Esophagus muscularis mucosa (tissue), 4 donors: ENCODE results near the gene ALPK3. TPM values are rescaled to one million over a fixed set of nuclear protein-coding genes. Genes with fewer than 3 reads are reported as not detected.
A peak's percentile ranks its signal among the peaks of the same experiment; 100 is the strongest.

Source experiments
- DNase-seq: peaks from one replicate; pipeline ENCODE4 v3.0.0-alpha.2; 2017; ENCODE audit errors: extremely low spot score
- H3K27ac ChIP-seq, 4 donors: fragments of 200-600 bp; sonication (generic); replicated peaks in 1 of 4; 1 replicate in 3 of 4; 2 replicates in 1 of 4; pipeline ENCODE4 v1.5.1; 2016 to 2019; ENCODE audit warnings: mild to moderate bottlenecking in 1 of 4
- H3K27me3 ChIP-seq, 4 donors: fragments of 200-600 bp; sonication (generic); one replicate each; pipeline versions ENCODE4 v1.5.1 to v1.6.0; 2016 to 2019
- H3K36me3 ChIP-seq, 4 donors: fragments of 200-600 bp; sonication (generic); one replicate each; pipeline ENCODE4 v1.5.1; 2016 to 2019
- H3K4me1 ChIP-seq, 4 donors: fragments of 200-600 bp; sonication (generic); one replicate each; pipeline ENCODE4 v1.5.1; 2016 to 2019
- H3K4me3 ChIP-seq, 4 donors: fragments of 200-600 bp; sonication (generic); 1 replicate in 2 of 4; 2 replicates in 2 of 4; pipeline ENCODE4 v1.5.1; 2016 to 2019; ENCODE audit warnings: mild to moderate bottlenecking in 4 of 4, moderate library complexity in 1 of 4
- H3K9me3 ChIP-seq, 4 donors: fragments of 200-600 bp; sonication (generic); 1 replicate in 3 of 4; 2 replicates in 1 of 4; pipeline ENCODE4 v1.5.1; 2016 to 2019
- EP300 ChIP-seq: sonication (generic); formaldehyde crosslinking; IDR thresholded peaks from one replicate; pipeline ENCODE4 v1.6.1; 2017; ENCODE audit warnings: antibody characterized with exemption
- POLR2A ChIP-seq: fragments of 450-650 bp; IDR thresholded peaks from one replicate; pipeline ENCODE4 v1.6.1; 2017; ENCODE audit warnings: antibody characterized with exemption, moderate library complexity, mild to moderate bottlenecking, low read depth
- POLR2AphosphoS5 ChIP-seq, 2 donors: sonication (generic); formaldehyde crosslinking; IDR thresholded peaks; one replicate each; pipeline ENCODE4 v1.6.1; 2017; ENCODE audit warnings: antibody characterized with exemption in 2 of 2
- WGBS: methylation state at CpG from one replicate; pipeline ENCODE4 v1.1.5; 2018; 5-methylcytosine and 5-hydroxymethylcytosine counted together
- intact Hi-C: fragments of 100-400 bp; cut with DNase I; formaldehyde crosslinking; loops from one replicate; pipeline ENCODE4 v1.15.1; 2023
- total RNA-seq, 4 donors: library from RNA; depleted of rRNA; stranded (reverse); fragments of >200 nt; gene quantifications; one replicate each; pipeline versions ENCODE4 v1.1.0 to v1.2.1, GENCODE V29; 2016
- TF ChIP-seq, protein P1 (sequence below), 3 experiments: fragments of 200-600 bp in 2 of 3; fragments of 450-650 bp in 1 of 3; sonication (generic) in 2 of 3; IDR thresholded peaks; one replicate each; pipeline ENCODE4 v1.5.1; 2017 to 2019; ENCODE audit warnings: antibody characterized with exemption in 3 of 3, mild to moderate bottlenecking in 2 of 3, moderate library complexity in 1 of 3

ALPK3 gene
- total RNA-seq, 4 donors from 2014 or later, result 9.1 to 21.5 (median 16.2) TPM

DNA sequence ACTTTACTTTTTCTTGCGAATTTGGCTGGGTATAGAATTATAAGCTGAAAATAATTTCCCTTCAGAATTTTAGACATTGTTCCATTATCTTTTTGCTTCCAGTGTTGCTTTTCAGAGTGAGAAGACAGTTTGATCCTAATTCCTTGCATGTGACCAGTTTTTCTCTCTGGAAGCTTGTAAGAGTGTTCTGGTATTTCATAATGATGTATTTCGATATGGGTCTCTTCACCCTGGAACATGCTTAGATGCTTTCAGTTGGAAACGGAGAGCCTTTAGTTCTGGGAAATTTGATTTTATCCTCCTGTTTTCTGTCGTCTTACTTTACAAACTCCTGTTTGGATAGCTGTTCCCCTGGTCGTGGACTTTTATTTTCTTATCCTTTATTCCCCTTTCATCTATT, 13.9 kb downstream of the ALPK3 start:
- no peaks in the 10 kb centered on the region for H3K9me3 ChIP-seq
- H3K4me3 ChIP-seq, result no peak overlapping the region
- TF ChIP-seq POLR2A (no peak), EP300 (no peak), POLR2AphosphoS5 (IDR thresholded peaks at IDR 0.05) (no peak)
- TF ChIP-seq, protein P1, sequence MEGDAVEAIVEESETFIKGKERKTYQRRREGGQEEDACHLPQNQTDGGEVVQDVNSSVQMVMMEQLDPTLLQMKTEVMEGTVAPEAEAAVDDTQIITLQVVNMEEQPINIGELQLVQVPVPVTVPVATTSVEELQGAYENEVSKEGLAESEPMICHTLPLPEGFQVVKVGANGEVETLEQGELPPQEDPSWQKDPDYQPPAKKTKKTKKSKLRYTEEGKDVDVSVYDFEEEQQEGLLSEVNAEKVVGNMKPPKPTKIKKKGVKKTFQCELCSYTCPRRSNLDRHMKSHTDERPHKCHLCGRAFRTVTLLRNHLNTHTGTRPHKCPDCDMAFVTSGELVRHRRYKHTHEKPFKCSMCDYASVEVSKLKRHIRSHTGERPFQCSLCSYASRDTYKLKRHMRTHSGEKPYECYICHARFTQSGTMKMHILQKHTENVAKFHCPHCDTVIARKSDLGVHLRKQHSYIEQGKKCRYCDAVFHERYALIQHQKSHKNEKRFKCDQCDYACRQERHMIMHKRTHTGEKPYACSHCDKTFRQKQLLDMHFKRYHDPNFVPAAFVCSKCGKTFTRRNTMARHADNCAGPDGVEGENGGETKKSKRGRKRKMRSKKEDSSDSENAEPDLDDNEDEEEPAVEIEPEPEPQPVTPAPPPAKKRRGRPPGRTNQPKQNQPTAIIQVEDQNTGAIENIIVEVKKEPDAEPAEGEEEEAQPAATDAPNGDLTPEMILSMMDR (IDR thresholded peaks at IDR 0.05), result no peak
- intact Hi-C loops, result no loop called here
- H3K27me3 ChIP-seq, result no peaks in the 10 kb centered on the region
- peak overlapping the region in 3 of 4 donors; percentile 6 to 62 (median 35) for H3K27ac ChIP-seq
- DNase-seq, result no peak
- peaks cover 61 to 81% (median 73%) of the 10 kb centered on the region in 4 donors for H3K4me1 ChIP-seq
- WGBS, result 81% methylated on average over 5 of the region's 5 CpGs
- H3K36me3 ChIP-seq, result peaks cover 0 to 28% (median 3%) of the 10 kb centered on the region in 4 donors

DNA sequence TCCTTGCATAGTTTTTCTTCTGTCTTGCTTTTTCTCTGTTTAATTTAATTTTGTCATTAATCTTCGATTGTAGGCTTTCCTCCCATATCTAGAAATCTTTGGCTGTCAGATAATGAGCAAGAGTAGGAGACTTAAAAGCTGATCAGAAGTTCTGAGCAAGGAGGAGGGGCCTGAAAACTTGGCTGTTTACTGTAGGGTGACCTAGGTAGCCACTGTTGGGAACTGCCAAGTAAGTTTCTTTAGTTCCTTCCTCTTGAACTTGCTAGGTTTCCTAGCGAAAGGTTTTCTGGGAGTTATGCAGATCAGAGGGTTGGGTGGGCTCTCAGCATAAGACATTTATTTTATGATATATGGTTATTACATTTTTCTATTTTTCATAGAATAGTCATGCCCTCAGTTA, 14.5 kb downstream of the ALPK3 start:
- TF ChIP-seq POLR2AphosphoS5 (IDR thresholded peaks at IDR 0.05) (no peak), POLR2A (no peak), EP300 (no peak)
- TF ChIP-seq, protein P1 (IDR thresholded peaks at IDR 0.05), result no peak
- Histone ChIP-seq H3K27me3 (no peaks in the 10 kb centered on the region), H3K4me1 (peaks cover 56 to 80% (median 71%) of the 10 kb centered on the region in 4 donors), H3K4me3 (no peak overlapping the region), H3K27ac (peak overlapping the region in 3 of 4 donors; percentile 5 to 35 (median 30)), H3K9me3 (no peaks in the 10 kb centered on the region), H3K36me3 (peaks cover 0 to 28% (median 3%) of the 10 kb centered on the region in 4 donors)
- no peak for DNase-seq
- intact Hi-C loops, result no loop called here
- WGBS, result 75% methylated on average over 2 of the region's 2 CpGs

DNA sequence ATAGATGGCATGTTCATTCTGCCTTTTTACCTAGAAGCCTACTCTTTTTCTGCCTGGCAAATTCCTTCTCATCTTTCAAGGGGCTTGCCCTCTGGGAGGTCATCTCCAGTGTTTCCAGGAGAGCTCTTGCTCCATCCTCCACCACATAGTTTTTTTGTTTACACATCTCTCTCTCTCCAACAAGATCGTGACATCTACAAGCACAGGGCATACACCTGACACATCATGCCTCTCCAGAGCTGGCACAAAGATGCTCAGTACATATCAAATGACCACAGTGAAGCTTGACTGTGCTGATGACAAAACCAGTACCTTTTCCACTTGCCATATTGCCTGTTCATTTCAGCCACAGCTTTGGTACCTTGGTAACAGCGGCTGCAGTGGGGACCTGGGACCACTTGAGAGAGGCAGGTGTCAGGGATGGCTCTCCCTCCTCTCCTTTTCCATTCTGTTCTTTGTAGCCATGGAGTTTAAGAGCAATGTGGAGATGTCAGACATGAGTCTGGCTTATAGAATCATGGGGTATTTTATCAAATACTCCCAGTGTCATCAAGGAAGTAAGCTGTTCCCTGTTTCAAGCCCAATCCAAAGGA, 15.4 kb downstream of the ALPK3 start:
- 65% methylated on average over 2 of the region's 2 CpGs for WGBS
- Histone ChIP-seq H3K36me3 (peaks cover 0 to 22% (median 3%) of the 10 kb centered on the region in 4 donors), H3K4me1 (peaks cover 48 to 80% (median 62%) of the 10 kb centered on the region in 4 donors), H3K4me3 (no peak overlapping the region), H3K27ac (peak overlapping the region in 2 of 4 donors; percentile 30 to 35), H3K9me3 (no peaks in the 10 kb centered on the region), H3K27me3 (no peaks in the 10 kb centered on the region)
- no peak for DNase-seq
- intact Hi-C loops, result no loop called here
- TF ChIP-seq EP300 (no peak), POLR2A (no peak), POLR2AphosphoS5 (IDR thresholded peaks at IDR 0.05) (no peak)
- TF ChIP-seq, protein P1 (IDR thresholded peaks at IDR 0.05), result no peak

DNA sequence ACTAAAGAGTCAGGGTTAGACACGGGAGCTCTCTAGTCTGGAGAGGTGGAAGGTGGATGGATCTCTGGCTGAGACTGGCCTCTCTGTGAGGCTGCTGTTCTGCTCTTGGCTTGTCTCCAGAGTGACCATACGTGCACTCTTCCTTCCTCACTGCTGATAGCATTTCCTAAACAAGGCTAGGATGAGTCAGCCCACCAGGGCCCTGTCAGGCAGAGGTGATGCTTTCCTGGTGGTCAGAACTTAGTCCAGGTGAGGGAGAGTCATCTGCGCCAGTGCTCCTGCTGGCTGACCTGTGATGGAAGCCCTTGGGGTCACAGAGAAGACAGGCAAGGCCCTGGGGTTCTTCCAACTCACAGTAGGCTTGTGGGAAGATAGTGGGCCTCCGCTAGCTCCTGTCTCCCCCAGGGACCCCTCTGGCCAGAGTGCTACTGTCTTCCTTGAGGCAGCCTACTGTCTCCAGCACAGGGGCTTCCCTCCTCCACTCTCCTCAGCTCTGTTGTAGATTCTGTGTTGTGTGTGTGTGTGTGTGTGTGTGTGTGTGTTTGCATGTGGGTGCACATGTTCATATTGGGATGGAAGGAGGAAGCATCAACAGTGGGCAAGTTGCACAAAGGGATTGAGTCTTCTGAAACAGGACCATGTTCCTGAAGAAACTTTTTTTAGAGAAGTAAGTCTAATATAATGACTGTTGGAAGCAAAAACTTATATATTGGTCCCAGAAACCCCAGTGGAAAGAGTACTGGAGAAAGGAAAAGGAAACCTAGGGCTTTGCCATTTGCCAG, 16.5 kb downstream of the ALPK3 start:
- H3K27me3 ChIP-seq, result no peaks in the 10 kb centered on the region
- peaks cover 39 to 79% (median 53%) of the 10 kb centered on the region in 4 donors for H3K4me1 ChIP-seq
- DNase-seq, result no peak
- TF ChIP-seq, protein P1 (IDR thresholded peaks at IDR 0.05), result no peak
- TF ChIP-seq POLR2AphosphoS5 (IDR thresholded peaks at IDR 0.05), result peak in 1 of 2 donors; percentile 26
- intact Hi-C loops, result no loop called here
- H3K36me3 ChIP-seq, result peaks cover 0 to 18% (median 3%) of the 10 kb centered on the region in 4 donors
- 38% methylated on average over 3 of the region's 4 CpGs for WGBS
- no peaks in the 10 kb centered on the region for H3K9me3 ChIP-seq
- H3K4me3 ChIP-seq, result no peak overlapping the region
- no peak overlapping the region for H3K27ac ChIP-seq
